ENCODE results near the gene GPANK1. TPM values are rescaled to one million over a fixed set of nuclear protein-coding genes. Genes with fewer than 3 reads are reported as not detected.

The GPANK1 gene
- 10 to 100 TPM; 12.8 to 35.1 (median 28.9) TPM for total RNA-seq
- 10 to 100 TPM; 24.0 to 27.2 TPM for polyA plus RNA-seq
- total RNA-seq, result 28.5 reads per million, percentile 58 among the genes with 10 or more reads in this experiment

DNA sequence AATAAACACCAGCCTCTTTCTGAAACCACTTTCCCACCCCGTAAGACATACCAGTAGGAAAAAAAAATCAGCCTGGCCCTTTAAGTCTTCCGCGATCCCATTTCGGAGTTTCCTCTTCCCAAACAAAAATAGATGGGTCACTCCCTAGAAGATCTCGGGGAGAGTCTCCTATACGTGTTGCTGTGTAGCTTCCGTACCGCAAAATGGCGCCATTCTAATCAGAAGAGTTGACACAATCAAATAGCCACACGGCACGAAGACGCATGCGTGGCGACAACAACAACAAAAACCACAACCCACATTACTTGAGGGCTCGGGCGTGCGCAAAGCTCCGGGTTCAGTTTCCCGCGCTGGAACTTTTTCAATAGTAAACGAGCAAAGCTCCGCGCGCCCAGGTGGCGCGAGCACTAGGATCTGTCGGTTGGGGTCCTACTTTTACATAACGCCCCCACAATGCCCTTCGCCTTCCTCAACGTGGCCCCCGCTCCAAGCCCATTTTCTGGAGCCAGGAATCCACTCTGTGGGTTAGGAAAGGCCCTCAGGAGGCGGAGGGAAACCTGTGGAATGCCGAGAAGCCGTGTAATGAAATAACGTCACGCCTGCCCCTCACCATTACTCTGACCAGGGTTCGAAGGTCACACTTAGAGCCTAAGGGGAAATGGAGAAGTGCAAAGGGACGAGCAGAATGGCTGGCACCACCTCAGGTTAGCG, at the start of gene GPANK1:
Gene GPANK1 (minus strand): TSS at position 208 of the 711 bp plus-strand sequence. CDS start 519 bp downstream, outside the sequence.
- intact Hi-C loops (cut with micrococcal nuclease), result loop anchor here (1.0 to 10.0 kb wide), 24 partner anchors 13 to 1750 kb away; partner anchors contain the start of genes ABHD16A (in 2 of the 2), BAG6 (in 2 of the 2), HSPA1B (in 2 of the 2) and NFKBIL1 (in 2 of the 2)
- Mint-ChIP-seq H3K4me3 (peak within 1 kb of the TSS; percentile 93 to 99 (median 96)), H3K27ac (peak within 1 kb of the TSS; percentile 94 to 99 (median 98)), H3K27me3 (peaks cover 0 to 2% (median 0%) of the 10 kb centered on the region in 5 donors), H3K36me3 (peaks cover 7 to 43% (median 11%) of the 10 kb centered on the region in 5 donors), H3K4me1 (peaks cover 29 to 79% (median 70%) of the 10 kb centered on the region in 7 donors), H3K9me3 (peaks cover 0 to 2% (median 0%) of the 10 kb centered on the region in 11 donors)
- peak; percentile 74 to 92 (median 88) for DNase-seq
- Histone ChIP-seq H3K4me3 (ENCODE audit: low read length) (peak within 1 kb of the TSS; percentile 91), H3K36me3 (ENCODE audit: control insufficient read depth in 2 of 3, insufficient read depth in 3 of 3, low read length in 3 of 3) (peaks cover 13 to 40% (median 15%) of the 10 kb centered on the region in 3 experiments), H3K4me1 (ENCODE audit: control insufficient read depth in 2 of 2, insufficient read depth in 2 of 2, low read length in 2 of 2) (peaks cover 33 to 44% of the 10 kb centered on the region in 2 donors), H3K27me3 (ENCODE audit: control insufficient read depth in 2 of 2, insufficient read depth in 2 of 2, low read length in 2 of 2) (no peaks in the 10 kb centered on the region), H3K9me3 (ENCODE audit: control insufficient read depth in 2 of 3, low read length in 3 of 3) (no peaks in the 10 kb centered on the region), H3K27ac (ENCODE audit: low read depth, low read length) (peak within 1 kb of the TSS; percentile 97)
- ChIA-PET CTCF (interaction anchor here (0.7 to 2.7 kb wide), 4 partner anchors 10 to 1723 kb away, joined by 3 to 19 read pairs (median 4); partner anchors contain the start of gene APOM), POLR2A (interaction anchor here (0.6 to 7.1 kb wide), 26 partner anchors 9 to 1540 kb away, joined by 3 to 193 read pairs (median 4); partner anchors contain the start of genes ABHD16A, APOM, BAG6 and DDX39B)
- peak; percentile 51 for ATAC-seq

DNA sequence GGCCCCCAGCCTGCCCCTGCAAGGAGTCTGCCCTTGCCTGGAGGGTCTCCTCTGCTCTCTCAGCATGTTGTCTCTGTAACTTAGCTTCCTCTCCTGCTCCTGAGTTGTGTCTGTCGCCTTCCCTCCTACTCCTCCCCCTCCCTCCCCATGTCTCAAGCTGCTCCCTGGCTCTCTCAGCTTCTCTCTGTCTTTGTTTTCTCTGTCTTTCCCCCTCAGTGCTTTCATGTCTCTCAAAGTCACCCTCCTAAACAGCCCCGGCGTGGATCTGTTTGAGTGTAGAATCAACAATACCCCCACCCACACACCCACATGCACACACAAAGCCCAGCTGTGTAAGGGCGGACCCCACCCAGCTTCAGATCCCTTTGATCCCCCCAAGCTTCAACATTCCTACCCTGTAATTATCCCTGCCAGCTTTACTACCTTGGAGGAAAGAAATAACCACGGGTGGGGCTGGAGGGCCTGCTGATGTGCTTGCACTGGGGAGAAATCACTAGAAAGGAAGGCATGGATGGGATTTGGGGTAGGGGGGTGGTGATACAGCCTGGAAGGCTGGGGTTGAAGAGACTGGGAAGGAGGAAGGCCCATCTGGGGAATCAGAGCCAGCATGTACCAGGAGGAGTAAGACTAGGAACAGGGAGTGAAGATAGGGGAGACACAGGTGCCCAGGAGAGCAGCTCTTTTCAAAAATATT, 49.3 kb upstream of the GPANK1 start:
- H3K4me1 Mint-ChIP-seq, result peaks cover 4 to 34% (median 21%) of the 10 kb centered on the region in 7 donors
- no peaks in the 10 kb centered on the region for H3K36me3 ChIP-seq (ENCODE audit: control insufficient read depth in 2 of 3, insufficient read depth in 3 of 3, low read length in 3 of 3)
- no peak overlapping the region for H3K27ac ChIP-seq (ENCODE audit: low read depth, low read length)
- H3K27me3 ChIP-seq (ENCODE audit: control insufficient read depth in 2 of 2, insufficient read depth in 2 of 2, low read length in 2 of 2), result no peaks in the 10 kb centered on the region
- H3K27me3 Mint-ChIP-seq, result peaks cover 0 to 17% (median 0%) of the 10 kb centered on the region in 5 donors
- POLR2A ChIA-PET, result interaction anchor here (0.9 to 1.8 kb wide), 5 partner anchors 8 to 24 kb away, joined by 3 to 6 read pairs (median 4); partner anchors contain the start of genes ABHD16A and MPIG6B
- no peaks in the 10 kb centered on the region for H3K36me3 Mint-ChIP-seq
- H3K27ac Mint-ChIP-seq, result peak overlapping the region in 6 of 9 donors; percentile 48 to 90 (median 71)
- intact Hi-C loops (cut with micrococcal nuclease), result no loop called here
- no peak overlapping the region for H3K4me3 Mint-ChIP-seq
- no peaks in the 10 kb centered on the region for H3K9me3 ChIP-seq (ENCODE audit: control insufficient read depth in 2 of 3, low read length in 3 of 3)
- H3K4me1 ChIP-seq (ENCODE audit: control insufficient read depth in 2 of 2, insufficient read depth in 2 of 2, low read length in 2 of 2), result peaks cover 7% of the 10 kb centered on the region in 2 donors
- peaks cover 0 to 3% (median 0%) of the 10 kb centered on the region in 11 donors for H3K9me3 Mint-ChIP-seq
- CTCF ChIA-PET, result interaction anchor here (0.7 to 1.0 kb wide), 3 partner anchors 8 to 76 kb away, joined by 3 to 4 read pairs (median 3); partner anchors contain the start of gene LY6G6F
- no peak for ATAC-seq
- H3K4me3 ChIP-seq (ENCODE audit: low read length), result no peak overlapping the region
- DNase-seq, result no peak

DNA sequence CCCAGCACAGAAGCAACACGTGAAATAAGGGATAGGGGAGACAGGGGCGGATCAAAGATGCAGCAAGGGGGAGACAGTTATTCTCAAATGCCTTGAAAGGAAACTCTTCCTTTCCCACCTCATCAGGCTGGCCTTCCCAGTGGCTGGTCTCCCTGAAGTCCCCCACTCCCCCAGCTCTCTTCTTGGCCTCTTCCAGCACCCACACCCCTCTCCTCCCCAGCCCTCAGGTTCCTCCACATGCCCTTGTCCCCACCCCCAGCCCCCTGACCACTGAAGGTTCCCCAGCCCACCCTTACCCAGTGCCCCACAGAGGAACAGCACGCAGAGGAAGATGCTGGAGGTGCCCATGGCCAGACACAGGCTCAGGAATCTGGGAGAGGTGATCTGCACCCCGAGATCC, 48.7 kb upstream of the GPANK1 start:
- POLR2A ChIA-PET, result interaction anchor here (1.5 to 1.8 kb wide), 2 partner anchors 10 kb away, joined by 4 to 6 read pairs; partner anchors contain the start of genes ABHD16A and MPIG6B

DNA sequence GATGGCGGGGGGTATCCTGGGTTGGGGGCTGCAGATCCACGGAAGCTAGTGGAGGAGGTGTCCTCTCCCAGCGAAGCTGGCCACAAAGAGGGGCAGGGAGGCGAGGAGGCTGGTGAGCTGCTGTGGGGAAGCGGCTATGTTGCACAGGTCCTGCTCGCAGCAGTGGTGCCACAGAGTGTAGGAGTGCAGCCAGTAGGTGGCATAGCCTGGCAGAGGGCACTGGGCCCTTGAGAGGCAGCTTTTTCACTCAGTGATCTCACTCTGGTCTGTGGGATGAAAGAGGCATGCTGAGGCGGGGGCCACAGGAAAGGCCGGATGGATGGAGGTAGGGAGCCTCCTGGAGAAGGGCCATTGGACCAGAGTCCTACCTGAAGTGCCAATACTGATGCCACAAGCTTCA, 47.5 kb upstream of the GPANK1 start:
- POLR2A ChIA-PET, result interaction anchor here (1.0 kb wide), 1 partner anchor 60 kb away, joined by 3 read pairs; the partner anchor contains the start of gene BAG6
- H3K27me3 Mint-ChIP-seq, result peaks cover 0 to 19% (median 0%) of the 10 kb centered on the region in 5 donors
- no peaks in the 10 kb centered on the region for H3K27me3 ChIP-seq (ENCODE audit: control insufficient read depth in 2 of 2, insufficient read depth in 2 of 2, low read length in 2 of 2)
- H3K4me1 ChIP-seq (ENCODE audit: control insufficient read depth in 2 of 2, insufficient read depth in 2 of 2, low read length in 2 of 2), result peaks cover 7% of the 10 kb centered on the region in 2 donors
- CTCF ChIA-PET, result interaction anchor here (0.8 to 1.6 kb wide), 3 partner anchors 9 to 31 kb away, joined by 3 to 5 read pairs (median 4); partner anchors contain the start of genes ABHD16A and LY6G5C
- H3K4me1 Mint-ChIP-seq, result peaks cover 4 to 34% (median 21%) of the 10 kb centered on the region in 7 donors
- no peak overlapping the region for H3K27ac ChIP-seq (ENCODE audit: low read depth, low read length)
- no peaks in the 10 kb centered on the region for H3K9me3 ChIP-seq (ENCODE audit: control insufficient read depth in 2 of 3, low read length in 3 of 3)
- H3K36me3 Mint-ChIP-seq, result no peaks in the 10 kb centered on the region
- ATAC-seq, result peak; percentile 84
- H3K4me3 Mint-ChIP-seq, result no peak overlapping the region
- H3K4me3 ChIP-seq (ENCODE audit: low read length), result no peak overlapping the region
- peak overlapping the region in 3 of 9 donors; percentile 14 to 67 (median 65) for H3K27ac Mint-ChIP-seq
- no peaks in the 10 kb centered on the region for H3K36me3 ChIP-seq (ENCODE audit: control insufficient read depth in 2 of 3, insufficient read depth in 3 of 3, low read length in 3 of 3)
- peak in 2 of 9 donors; percentile 29 to 33 for DNase-seq
- H3K9me3 Mint-ChIP-seq, result peaks cover 0 to 3% (median 0%) of the 10 kb centered on the region in 11 donors
- intact Hi-C loops (cut with micrococcal nuclease), result no loop called here

More for the DNA sequence above, 48.7 kb upstream of the GPANK1 start:
- ATAC-seq, result no peak
- Mint-ChIP-seq H3K36me3 (no peaks in the 10 kb centered on the region), H3K9me3 (peaks cover 0 to 3% (median 0%) of the 10 kb centered on the region in 11 donors), H3K4me1 (peaks cover 4 to 34% (median 21%) of the 10 kb centered on the region in 7 donors), H3K27ac (peak overlapping the region in 2 of 9 donors; percentile 2 to 10), H3K4me3 (no peak overlapping the region), H3K27me3 (peaks cover 0 to 17% (median 0%) of the 10 kb centered on the region in 5 donors)
- intact Hi-C loops (cut with micrococcal nuclease), result no loop called here
- H3K9me3 ChIP-seq (ENCODE audit: control insufficient read depth in 2 of 3, low read length in 3 of 3), result no peaks in the 10 kb centered on the region
- H3K4me3 ChIP-seq (ENCODE audit: low read length), result no peak overlapping the region
- peaks cover 7% of the 10 kb centered on the region in 2 donors for H3K4me1 ChIP-seq (ENCODE audit: control insufficient read depth in 2 of 2, insufficient read depth in 2 of 2, low read length in 2 of 2)
- H3K27ac ChIP-seq (ENCODE audit: low read depth, low read length), result no peak overlapping the region
- H3K27me3 ChIP-seq (ENCODE audit: control insufficient read depth in 2 of 2, insufficient read depth in 2 of 2, low read length in 2 of 2), result no peaks in the 10 kb centered on the region
- CTCF ChIA-PET, result interaction anchor here (0.7 kb wide), 1 partner anchor 75 kb away, joined by 3 read pairs; no protein-coding TSS in a partner anchor
- H3K36me3 ChIP-seq (ENCODE audit: control insufficient read depth in 2 of 3, insufficient read depth in 3 of 3, low read length in 3 of 3), result no peaks in the 10 kb centered on the region
- DNase-seq, result no peak

DNA sequence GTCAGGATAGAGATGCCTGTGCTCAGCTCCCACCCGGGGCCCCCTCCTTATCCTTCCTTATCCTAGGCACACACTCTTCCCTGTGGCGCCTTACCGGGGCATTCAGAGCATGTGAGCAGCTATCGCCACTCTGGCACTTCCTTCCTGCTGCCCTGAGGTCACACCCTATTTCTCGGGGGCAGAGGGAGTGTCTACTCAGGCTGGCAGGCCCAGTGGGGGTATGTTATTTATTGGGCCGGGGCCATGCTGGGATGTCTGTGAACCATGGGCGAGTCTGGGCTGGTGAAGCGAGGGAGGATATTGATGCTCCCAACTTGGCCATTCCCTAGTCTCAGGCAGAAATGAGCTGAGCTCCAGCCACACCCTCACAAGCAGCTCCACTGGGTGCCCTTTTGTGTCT, 46.4 kb upstream of the GPANK1 start:
- ChIA-PET CTCF (interaction anchor here (0.6 to 1.2 kb wide), 2 partner anchors 18 to 20 kb away, joined by 3 read pairs; no protein-coding TSS in a partner anchor), POLR2A (interaction anchor here (0.6 to 0.8 kb wide), 3 partner anchors 16 to 154 kb away, joined by 3 read pairs; no protein-coding TSS in a partner anchor)
- peak; percentile 49 for ATAC-seq
- Mint-ChIP-seq H3K4me3 (no peak overlapping the region), H3K9me3 (peaks cover 0 to 3% (median 0%) of the 10 kb centered on the region in 11 donors), H3K27me3 (peaks cover 0 to 19% (median 0%) of the 10 kb centered on the region in 5 donors), H3K27ac (peak overlapping the region in 1 of 9 donors; percentile 28), H3K36me3 (no peaks in the 10 kb centered on the region), H3K4me1 (peaks cover 4 to 34% (median 21%) of the 10 kb centered on the region in 7 donors)
- Histone ChIP-seq H3K4me3 (ENCODE audit: low read length) (no peak overlapping the region), H3K27me3 (ENCODE audit: control insufficient read depth in 2 of 2, insufficient read depth in 2 of 2, low read length in 2 of 2) (no peaks in the 10 kb centered on the region), H3K36me3 (ENCODE audit: control insufficient read depth in 2 of 3, insufficient read depth in 3 of 3, low read length in 3 of 3) (no peaks in the 10 kb centered on the region), H3K9me3 (ENCODE audit: control insufficient read depth in 2 of 3, low read length in 3 of 3) (no peaks in the 10 kb centered on the region), H3K4me1 (ENCODE audit: control insufficient read depth in 2 of 2, insufficient read depth in 2 of 2, low read length in 2 of 2) (peaks cover 7% of the 10 kb centered on the region in 2 donors), H3K27ac (ENCODE audit: low read depth, low read length) (no peak overlapping the region)
- intact Hi-C loops (cut with micrococcal nuclease), result no loop called here
- no peak for DNase-seq

Data from naive thymus-derived CD4-positive, alpha-beta T cell (primary cell).